Measurements from ENCODE around the gene RTKN. TPM values are rescaled to one million over a fixed set of nuclear protein-coding genes. Genes with fewer than 3 reads are reported as not detected.

The RTKN gene
- total and polyA plus RNA-seq, 10 of the 15 experiments (the other 5 are each of a cell fraction or from before 2014, with no cell fraction given) = 0.50 to 12.3 (median 5.4) TPM

DNA sequence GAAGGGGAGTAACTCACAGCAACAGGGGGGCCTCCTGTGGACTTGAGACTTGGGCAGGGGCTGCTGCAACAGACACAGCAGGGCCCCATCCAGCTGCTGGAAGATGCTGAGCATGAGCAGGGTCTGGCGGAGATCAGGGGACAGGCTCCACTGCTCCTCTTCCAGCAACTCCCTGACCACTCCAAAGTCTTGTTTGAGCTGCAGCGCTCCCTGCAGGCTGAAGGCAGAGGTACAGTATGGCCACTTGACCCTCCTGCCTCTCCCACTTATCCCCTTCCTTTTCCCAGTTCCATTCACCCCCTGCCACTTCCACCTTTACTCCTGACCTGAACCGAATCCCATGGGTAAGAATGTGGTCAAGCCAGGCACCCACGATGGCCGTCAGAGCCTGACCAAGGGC is 33.2 kb upstream of the RTKN start:
- Histone ChIP-seq H3K27ac (ENCODE audit: control insufficient read depth, insufficient read depth) (no peak overlapping the region), H3K4me3 (no peak overlapping the region), H3K27me3 (replicated peaks in 1 of 2; ENCODE audit: control insufficient read depth in 2 of 2, insufficient read depth in 2 of 2, low read length in 1 of 2) (no peaks in the 10 kb centered on the region), H3K36me3 (ENCODE audit: control insufficient read depth in 2 of 2, insufficient read depth in 2 of 2, low read length in 1 of 2) (peaks cover 0 to 3% of the 10 kb centered on the region in 2 experiments; a peak in 2 of 4 replicates), H3K4me1 (ENCODE audit: control insufficient read depth, insufficient read depth, low read length) (0 out of 2 replicates have a peak, but pooled peaks cover 6% of the 10 kb centered on the region), H4K20me1 (ENCODE audit: control insufficient read depth, insufficient read depth) (no peaks in the 10 kb centered on the region), H3K9me3 (replicated peaks; ENCODE audit: control insufficient read depth, insufficient read depth, low read length) (no peaks in the 10 kb centered on the region), H2AFZ (ENCODE audit: control insufficient read depth, low read depth, low read length) (no peak overlapping the region), H3K79me2 (ENCODE audit: control insufficient read depth, insufficient read depth, low read length) (peaks cover 10% of the 10 kb centered on the region), H3K9ac (ENCODE audit: control insufficient read depth, insufficient read depth, low read length) (no peak overlapping the region), H3K4me2 (ENCODE audit: control insufficient read depth, insufficient read depth) (no peak overlapping the region)
- no peak for FAIRE-seq
- in situ Hi-C loops (cut with MboI) = no loop called here
- intact Hi-C loops (cut with micrococcal nuclease; ENCODE audit: unreplicated experiment) = no loop called here
- ChIA-PET RAD21 (ENCODE audit: unreplicated experiment) (interaction anchor here (1.0 to 1.5 kb wide), 3 partner anchors 16 to 225 kb away, joined by 3 to 4 read pairs (median 4); partner anchors contain the start of gene WBP1), POLR2A (interaction anchor here (0.7 to 1.6 kb wide), 3 partner anchors 9 to 111 kb away, joined by 3 to 5 read pairs (median 4); partner anchors contain the start of gene MOGS), SMC1A (ENCODE audit: uncharacterized antibody, unreplicated experiment) (interaction anchor here (0.6 to 1.4 kb wide), 4 partner anchors 8 to 152 kb away, joined by 3 to 4 read pairs (median 3); no protein-coding TSS in a partner anchor), CTCF (interaction anchor here (0.9 to 2.6 kb wide), 11 partner anchors 8 to 226 kb away, joined by 3 to 10 read pairs (median 3); partner anchors contain the start of genes CCDC142, TTC31 and WBP1)
- ATAC-seq = no peak
- 93% methylated on average over 5 of the region's 5 CpGs for WGBS (ENCODE audit: insufficient coverage, insufficient replicate concordance, low lambda C conversion rate, missing lambda C conversion rate)
- no peak for TF ChIP-seq MYB (IDR thresholded peaks at IDR 0.05; ENCODE audit: borderline replicate concordance, low read depth, low read length)
- TF ChIP-seq, protein P1, sequence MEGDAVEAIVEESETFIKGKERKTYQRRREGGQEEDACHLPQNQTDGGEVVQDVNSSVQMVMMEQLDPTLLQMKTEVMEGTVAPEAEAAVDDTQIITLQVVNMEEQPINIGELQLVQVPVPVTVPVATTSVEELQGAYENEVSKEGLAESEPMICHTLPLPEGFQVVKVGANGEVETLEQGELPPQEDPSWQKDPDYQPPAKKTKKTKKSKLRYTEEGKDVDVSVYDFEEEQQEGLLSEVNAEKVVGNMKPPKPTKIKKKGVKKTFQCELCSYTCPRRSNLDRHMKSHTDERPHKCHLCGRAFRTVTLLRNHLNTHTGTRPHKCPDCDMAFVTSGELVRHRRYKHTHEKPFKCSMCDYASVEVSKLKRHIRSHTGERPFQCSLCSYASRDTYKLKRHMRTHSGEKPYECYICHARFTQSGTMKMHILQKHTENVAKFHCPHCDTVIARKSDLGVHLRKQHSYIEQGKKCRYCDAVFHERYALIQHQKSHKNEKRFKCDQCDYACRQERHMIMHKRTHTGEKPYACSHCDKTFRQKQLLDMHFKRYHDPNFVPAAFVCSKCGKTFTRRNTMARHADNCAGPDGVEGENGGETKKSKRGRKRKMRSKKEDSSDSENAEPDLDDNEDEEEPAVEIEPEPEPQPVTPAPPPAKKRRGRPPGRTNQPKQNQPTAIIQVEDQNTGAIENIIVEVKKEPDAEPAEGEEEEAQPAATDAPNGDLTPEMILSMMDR (IDR thresholded peaks at IDR 0.05 in 2 of 3, conservative IDR thresholded peaks at IDR 0.05 in 1 of 3; ENCODE audit: control insufficient read depth in 2 of 3, extremely low read depth in 1 of 3, insufficient read depth in 1 of 3, low read depth in 3 of 3, low read length in 3 of 3) = peak; percentile 33 to 40 (median 35); a peak in 2 of 6 replicates
- no peak for TF ChIP-seq NFIC (IDR thresholded peaks at IDR 0.05; ENCODE audit: low read depth, low read length)
- no peak for DNase-seq (ENCODE audit: low read depth, low spot score)
- BruUV-seq (replicated peaks) = no TSS peak
